CD4-positive, alpha-beta T cell treated with Interferon alpha-2 for 1 hour (primary cell): ENCODE measurements around the gene CACNG3.
"Not testable (repeated sequence)": the region's sequence is repeated elsewhere in the genome, so short reads cannot be mapped to it uniquely, and the experiment has no call there.

Experiments used
- DNase-seq, 2 donors: peaks; one replicate each; pipeline ENCODE4 v3.0.0-alpha.2; 2020 to 2022

Gene CACNG3

DNA sequence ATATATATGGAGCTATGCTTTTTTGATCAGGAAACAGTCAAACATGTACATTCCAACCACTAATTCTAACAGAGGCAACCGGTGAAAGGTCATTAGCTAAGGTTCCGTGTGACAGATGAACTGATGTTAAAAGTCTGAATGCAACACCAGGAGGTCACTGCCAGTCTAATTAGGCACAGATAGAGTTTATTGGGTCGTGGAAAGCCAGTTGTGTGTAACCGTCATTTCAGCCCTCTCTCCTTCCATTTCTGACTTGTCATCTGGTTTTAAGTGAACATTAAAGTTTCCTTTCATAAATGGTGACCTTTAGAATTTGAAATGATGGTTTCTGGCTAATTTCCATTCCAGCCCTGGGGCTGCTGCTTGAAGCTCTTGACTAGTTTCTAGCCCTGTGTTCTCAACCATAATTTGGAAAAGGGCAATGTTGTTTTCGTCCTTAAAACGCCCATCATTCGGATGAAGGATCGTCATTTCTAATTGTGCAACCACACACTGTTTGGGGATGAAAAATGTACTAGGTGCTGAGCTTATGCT is 23.9 kb downstream of the CACNG3 start:
- DNase-seq: no peak

GRCh38 chr16:24281466-24281865 is 25.3 kb downstream of the CACNG3 start:
- DNase-seq: no peak

DNA sequence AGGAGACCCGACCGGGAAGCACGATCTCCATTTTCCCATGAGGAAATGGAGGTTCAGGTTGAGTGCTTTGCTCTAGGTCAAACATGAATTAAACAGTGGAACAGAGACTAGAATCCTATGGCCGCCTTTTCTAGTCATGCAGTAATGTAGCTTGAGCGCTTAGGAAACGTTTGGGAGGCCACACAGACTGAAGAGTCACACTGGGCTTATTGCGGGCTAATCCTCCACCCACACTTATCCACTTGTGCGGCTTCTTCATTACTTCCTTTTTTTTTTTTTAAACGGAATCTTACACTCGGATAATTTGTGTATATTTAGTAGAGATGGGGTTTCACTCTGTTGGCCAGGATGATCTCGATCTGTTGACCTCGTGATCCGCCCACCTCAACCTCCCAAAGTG is 26.0 kb downstream of the CACNG3 start:
- DNase-seq: no peak

DNA sequence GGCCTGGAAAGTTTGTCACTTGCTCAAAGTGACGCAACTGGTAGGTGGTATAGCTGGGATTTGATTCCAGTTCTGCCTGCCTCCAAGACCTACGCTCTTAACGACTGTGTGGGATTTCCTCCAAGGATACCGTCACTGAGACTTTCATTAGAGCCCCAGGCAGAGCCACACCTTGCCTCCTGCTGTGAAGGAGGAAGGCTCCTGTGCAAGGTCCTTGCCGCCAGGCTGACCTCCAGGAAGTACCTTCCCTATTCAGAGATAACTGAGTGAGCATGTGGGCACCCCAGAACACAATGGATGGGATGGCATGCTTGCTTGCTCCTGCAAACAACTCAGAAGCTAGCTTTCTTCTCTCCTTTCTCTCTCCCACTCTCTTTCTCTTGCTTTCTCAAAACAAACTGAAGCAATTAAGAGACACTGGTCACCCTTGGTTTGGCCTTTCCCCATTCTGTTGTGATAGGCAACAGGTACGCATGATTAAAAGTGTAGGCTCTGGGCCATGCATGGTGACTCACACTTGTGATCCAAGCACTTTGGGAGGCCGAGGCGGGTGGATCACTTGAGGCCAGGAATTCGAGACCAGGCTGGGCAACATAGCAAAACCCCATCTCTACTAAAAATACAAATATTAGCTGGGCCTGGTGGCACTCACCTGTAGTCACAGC is 30.7 kb downstream of the CACNG3 start:
- no peak for DNase-seq

- DNase-seq: no peak
These were observed 32.4 kb downstream of the CACNG3 start for GRCh38 chr16:24288516-24288915.

- DNase-seq: no peak
These were observed 33.1 kb downstream of the CACNG3 start for GRCh38 chr16:24289166-24289700.

GRCh38 chr16:24291932-24292331 is 35.8 kb downstream of the CACNG3 start:
- DNase-seq: no peak

- DNase-seq: no peak
These were observed 38.0 kb downstream of the CACNG3 start for GRCh38 chr16:24294131-24294530.

- DNase-seq: no peak
These were observed 41.2 kb downstream of the CACNG3 start for GRCh38 chr16:24297375-24297774.

DNA sequence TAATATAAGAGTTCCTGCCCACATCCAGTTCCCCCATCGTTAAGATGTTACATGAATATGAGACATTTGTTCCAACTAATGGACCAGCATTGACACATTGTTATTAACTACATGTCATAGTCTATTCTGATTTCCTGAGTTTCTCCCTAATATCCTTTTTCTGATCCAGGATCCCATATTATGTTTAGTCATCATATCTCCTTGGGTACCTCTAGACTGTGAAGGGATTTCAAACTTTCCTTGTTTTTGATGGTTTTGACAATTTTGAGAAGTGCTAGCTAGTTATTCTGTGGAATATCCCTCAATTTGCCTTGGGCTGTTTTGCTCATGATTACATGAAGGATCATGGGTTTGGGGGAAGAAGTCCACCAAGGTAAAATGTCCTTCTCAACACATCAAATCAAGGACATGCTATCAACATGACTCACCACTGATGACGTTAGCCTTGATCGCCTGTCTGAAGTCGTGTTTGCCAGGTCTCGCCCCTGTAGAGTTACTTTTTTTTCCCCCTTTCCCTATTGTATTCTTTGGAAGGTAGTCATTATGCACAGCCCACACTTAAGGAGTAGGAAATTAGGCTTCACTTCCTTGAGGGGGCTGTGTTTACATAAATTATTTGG is 42.5 kb downstream of the CACNG3 start:
- DNase-seq: no peak

GRCh38 chr16:24300750-24301149 is 44.6 kb downstream of the CACNG3 start:
- DNase-seq: not testable (repeated sequence)

GRCh38 chr16:24302636-24303035 is 46.5 kb downstream of the CACNG3 start:
- DNase-seq: no peak

DNA sequence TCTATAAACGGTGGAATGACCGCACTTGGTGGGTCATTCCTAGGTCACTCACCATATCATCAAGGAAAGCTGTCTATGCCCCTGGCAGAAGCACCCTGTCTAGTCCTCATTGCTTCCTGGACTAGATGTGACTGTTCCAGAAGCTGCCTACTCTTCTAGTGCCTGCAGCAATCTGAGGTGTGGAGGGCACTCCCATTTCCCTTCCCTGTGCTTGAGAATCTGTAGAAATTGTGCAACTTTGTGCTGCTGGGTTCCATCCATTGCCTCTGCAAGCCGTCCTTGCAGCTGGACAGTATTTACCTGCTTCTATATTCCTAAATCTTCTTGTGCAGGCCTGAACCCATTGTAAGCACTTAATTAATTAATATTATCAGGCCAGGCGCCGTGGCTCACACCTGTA is 52.1 kb downstream of the CACNG3 start:
- DNase-seq: no peak

- DNase-seq: no peak
These were observed 53.4 kb downstream of the CACNG3 start for GRCh38 chr16:24309258-24310142.

GRCh38 chr16:24315343-24315742 is 59.2 kb downstream of the CACNG3 start:
- no peak for DNase-seq

DNA sequence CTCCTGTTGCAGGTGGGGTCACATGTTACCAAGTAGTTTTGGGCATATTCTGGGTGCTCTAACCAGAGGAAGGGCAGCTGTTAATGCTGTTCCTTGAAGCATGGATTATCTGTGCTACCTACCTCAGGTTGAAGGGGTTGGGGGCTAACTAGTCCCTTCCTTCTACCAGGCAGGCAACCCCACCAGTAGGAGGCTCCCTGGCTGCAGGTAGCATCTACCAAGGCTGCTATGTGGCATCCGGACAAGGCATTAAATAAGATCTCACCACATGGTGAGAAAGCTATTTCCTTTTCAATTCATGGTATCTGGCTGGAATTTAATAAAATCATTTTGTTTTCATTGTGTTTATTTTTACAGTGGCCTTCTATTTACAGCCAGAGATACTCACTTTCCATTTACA is 62.5 kb downstream of the CACNG3 start:
- DNase-seq: no peak

GRCh38 chr16:24319126-24319814 is 63.1 kb downstream of the CACNG3 start:
- DNase-seq: no peak

- DNase-seq: no peak
These were observed 66.0 kb downstream of the CACNG3 start for GRCh38 chr16:24322106-24322505.

DNA sequence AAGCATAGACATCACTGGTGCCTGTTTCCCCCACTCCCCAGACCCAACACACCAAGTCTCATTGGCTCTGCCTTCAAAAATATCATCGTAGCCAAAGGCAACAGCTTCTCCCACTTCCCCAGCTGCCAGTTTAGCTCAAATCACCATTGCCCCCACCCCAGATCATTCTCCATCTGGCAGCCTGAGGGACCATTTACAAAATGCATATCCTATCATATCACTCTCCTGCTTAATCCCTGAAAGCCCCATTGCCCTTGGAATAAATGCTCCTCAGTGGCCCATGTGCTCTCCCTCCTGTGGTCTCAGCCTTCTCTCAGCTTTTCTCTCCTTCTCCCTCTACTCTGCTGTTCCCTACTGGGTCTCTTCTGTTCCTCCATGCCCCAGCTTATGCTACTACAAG is 68.3 kb downstream of the CACNG3 start:
- no peak for DNase-seq

GRCh38 chr16:24328835-24329452 is 72.8 kb downstream of the CACNG3 start:
- no peak for DNase-seq

DNA sequence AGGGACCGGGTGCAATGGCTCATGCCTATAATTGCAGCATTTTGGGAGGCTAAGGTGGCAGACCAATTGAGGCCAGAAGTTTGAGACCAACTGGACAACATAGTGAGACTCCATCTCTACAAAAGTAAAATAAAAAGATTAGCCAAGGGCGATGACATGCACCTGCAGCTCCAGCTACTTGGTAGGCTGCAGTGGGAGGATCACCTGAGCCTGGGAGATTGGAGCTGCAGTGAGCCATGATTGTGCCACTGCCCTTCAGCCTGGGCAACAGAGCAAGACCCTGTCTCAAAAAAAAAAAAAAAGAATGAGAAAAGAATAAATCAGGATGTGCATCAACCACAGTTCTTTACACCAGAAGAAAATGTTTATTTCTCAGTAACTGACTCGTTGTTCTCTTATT is 76.0 kb downstream of the CACNG3 start:
- DNase-seq: no peak

- DNase-seq: no peak
These were observed 76.5 kb downstream of the CACNG3 start for GRCh38 chr16:24332582-24333090.
